Measurements from ENCODE around the gene FOXB2. TPM values are rescaled to one million over a fixed set of nuclear protein-coding genes. Genes with fewer than 3 reads are reported as not detected.

FOXB2 gene
- total and polyA plus RNA-seq, 2 of the 8 experiments (the other 6 are each of a cell fraction or from before 2014, with no cell fraction given), result 0.15 to 0.22 TPM

GRCh38 chr9:77030045-77030444 lies 10.6 kb downstream of the FOXB2 start:
- Histone ChIP-seq H3K23ac (ENCODE audit: insufficient read length) (no peak overlapping the region), H4K5ac (ENCODE audit: insufficient read length, low read depth, low read length) (no peak overlapping the region), H4K91ac (replicated peaks; ENCODE audit: insufficient read length, low read length) (no peak overlapping the region), H3K4me1 (replicated peaks in 1 of 4; ENCODE audit: control insufficient read depth in 3 of 4, insufficient read depth in 4 of 4, low read length in 3 of 4) (peaks cover 4 to 9% (median 6%) of the 10 kb centered on the region in 4 experiments; a peak in 5 of 7 replicates), H3K9me3 (ENCODE audit: insufficient read depth in 2 of 2, low read depth in 1 of 2, low read length in 1 of 2) (no peaks in the 10 kb centered on the region), H3K27ac (ENCODE audit: low read depth, low read length) (no peak overlapping the region), H3K9ac (replicated peaks in 1 of 4; ENCODE audit: extremely low read depth in 1 of 4, low read depth in 3 of 4, low read length in 3 of 4) (no peak overlapping the region), H3K79me2 (ENCODE audit: control insufficient read depth in 1 of 2, insufficient read depth in 2 of 2, low read length in 2 of 2) (no peaks in the 10 kb centered on the region), H2AFZ (ENCODE audit: low read length) (no peak overlapping the region), H3K56ac (replicated peaks; ENCODE audit: insufficient read length, low read depth, low read length) (no peak overlapping the region), H2BK12ac (ENCODE audit: low read depth, low read length) (no peak overlapping the region), H3K79me1 (ENCODE audit: low read depth, low read length) (no peaks in the 10 kb centered on the region), H2AK5ac (ENCODE audit: low read depth, low read length) (no peak overlapping the region), H3K4me3 (ENCODE audit: extremely low read depth in 1 of 4, insufficient read depth in 2 of 4, low read depth in 3 of 4, low read length in 4 of 4) (no peak overlapping the region), H3K23me2 (ENCODE audit: low read depth, low read length) (no peaks in the 10 kb centered on the region; the same call in 1 of the 2 replicates), H2BK20ac (ENCODE audit: low read length) (0 out of 2 replicates have a peak overlapping the region, but pooled peaks have one; percentile 87), H3K14ac (ENCODE audit: insufficient read length) (no peak overlapping the region), H2BK120ac (replicated peaks; ENCODE audit: low read depth, low read length) (peak overlapping the region; percentile 21), H4K20me1 (replicated peaks in 1 of 2; ENCODE audit: control insufficient read depth in 1 of 2, insufficient read depth in 2 of 2, low read length in 2 of 2) (no peaks in the 10 kb centered on the region), H3K27me3 (replicated peaks in 1 of 4; ENCODE audit: control insufficient read depth in 3 of 4, extremely low read depth in 1 of 4, insufficient read depth in 3 of 4, low read length in 3 of 4) (peaks cover 0 to 7% (median 1%) of the 10 kb centered on the region in 4 experiments; a peak in 3 of 7 replicates), H3K18ac (ENCODE audit: extremely low read depth, low read length) (no peak overlapping the region), H2BK5ac (ENCODE audit: low read depth, low read length) (no peak overlapping the region), H3K36me3 (ENCODE audit: control insufficient read depth in 2 of 4, insufficient read depth in 4 of 4, low read length in 3 of 4) (no peaks in the 10 kb centered on the region), H2BK15ac (ENCODE audit: low read length) (no peak overlapping the region), H4K8ac (ENCODE audit: extremely low read depth, insufficient read depth, low read length) (no peak overlapping the region), H3K4me2 (ENCODE audit: insufficient read depth in 1 of 2, low read depth in 2 of 2, low read length in 2 of 2) (no peak overlapping the region), H3K4ac (replicated peaks; ENCODE audit: insufficient read length, low read depth, low read length) (no peak overlapping the region)
- TF ChIP-seq POLR2AphosphoS5 (IDR thresholded peaks at IDR 0.05; ENCODE audit: low read depth, low read length) (no peak), TBP (IDR thresholded peaks at IDR 0.05; ENCODE audit: low read depth, low read length) (no peak), HDAC6 (IDR thresholded peaks at IDR 0.05; ENCODE audit: low read depth, low read length) (no peak), POLR2A (IDR thresholded peaks at IDR 0.05; ENCODE audit: control extremely low read depth in 1 of 2, low read depth in 2 of 2, low read length in 2 of 2) (no peak), ATF2 (IDR thresholded peaks at IDR 0.05; ENCODE audit: low read length) (no peak)
- ChIA-PET POLR2A (ENCODE audit: partially characterized antibody) (no interaction called here), CTCF (ENCODE audit: partially characterized antibody) (interaction anchor here (0.6 to 0.7 kb wide), 2 partner anchors 11 to 19 kb away, joined by 3 to 4 read pairs; partner anchors contain the start of gene FOXB2)
- FAIRE-seq (no peak), DNase-seq (ENCODE audit: low read depth in 1 of 2, low spot score in 2 of 2) (no peak)
- WGBS, 2 experiments (ENCODE audit: extremely low coverage in 1 of 2, insufficient coverage in 1 of 2, insufficient read length in 1 of 2, insufficient replicate concordance in 2 of 2, low coverage in 1 of 2, low lambda C conversion rate in 2 of 2, missing lambda C conversion rate in 1 of 2), result 89% methylated on average over 2 of the region's 2 CpGs; no CpG with 5 or more reads in 1 of the 2 experiments

Data from H1 (cell line).